Colonic mucosa (tissue), 4 donors: ENCODE results near the gene MSI2. TPM values are rescaled to one million over a fixed set of nuclear protein-coding genes. Genes with fewer than 3 reads are reported as not detected.

Experiments used
- DNase-seq: peaks from one replicate; pipeline ENCODE4 v3.0.0-alpha.2; 2020
- H3K27ac ChIP-seq: fragments of 200-600 bp; one replicate; pipeline ENCODE4 v1.8.0; 2021
- H3K27me3 ChIP-seq: fragments of 200-600 bp; one replicate; pipeline ENCODE4 v1.8.0; 2021
- H3K36me3 ChIP-seq: fragments of 200-600 bp; one replicate; pipeline ENCODE4 v1.8.0; 2021
- H3K4me1 ChIP-seq: fragments of 200-600 bp; one replicate; pipeline ENCODE4 v1.8.0; 2021; ENCODE audit warnings: mild to moderate bottlenecking
- H3K4me3 ChIP-seq: fragments of 200-600 bp; one replicate; pipeline ENCODE4 v1.8.0; 2021
- H3K9ac ChIP-seq, 2 donors: one replicate each; pipeline ENCODE4 v1.7.0; 2013; ENCODE audit warnings: control low read depth in 2 of 2, low read depth in 2 of 2, low read length in 2 of 2
- H3K9me3 ChIP-seq: fragments of 200-600 bp; one replicate; pipeline ENCODE4 v1.8.0; 2021
- CTCF ChIP-seq: fragments of 200-600 bp; IDR thresholded peaks from one replicate; pipeline ENCODE4 v1.8.0; 2022; ENCODE audit warnings: antibody characterized with exemption, mild to moderate bottlenecking
- intact Hi-C: fragments of 100-400 bp; cut with DNase I; formaldehyde crosslinking; loops from one replicate; pipeline ENCODE4 v1.14.1; 2022
- total RNA-seq, 2 donors: library from RNA; stranded (reverse); fragmentation: NEBNext Ultra II Directional in 1 of 2; extraction: Animal tissue kit (Norgen Biotek cat#: 25700) in 1 of 2; gene quantifications; one replicate each; pipeline ENCODE4 v1.2.1, GENCODE V29; 2021
- donor health status: healthy.
- donor health status: DM: no; HTN: no; CAD: no.
- donor health status: DM: no; HTN: no; CAD: no.

Gene MSI2
- total RNA-seq, 2 donors from 2014 or later, result 61.6 to 75.4 TPM

- Histone ChIP-seq H3K27me3 (no peaks in the 10 kb centered on the region), H3K36me3 (no peaks in the 10 kb centered on the region), H3K4me3 (no peak overlapping the region), H3K9me3 (no peaks in the 10 kb centered on the region), H3K9ac (no peak overlapping the region), H3K4me1 (no peaks in the 10 kb centered on the region), H3K27ac (no peak overlapping the region)
- intact Hi-C loops, result no loop called here
- TF ChIP-seq CTCF, result no peak
- DNase-seq, result no peak
Observed at GRCh38 chr17:57570724-57571344, 314.5 kb downstream of the MSI2 start.

- Histone ChIP-seq H3K36me3 (no peaks in the 10 kb centered on the region), H3K4me1 (no peaks in the 10 kb centered on the region), H3K9ac (no peak overlapping the region), H3K27me3 (no peaks in the 10 kb centered on the region), H3K27ac (no peak overlapping the region), H3K4me3 (no peak overlapping the region), H3K9me3 (no peaks in the 10 kb centered on the region)
- TF ChIP-seq CTCF, result no peak
- no peak for DNase-seq
- intact Hi-C loops, result no loop called here
Observed at GRCh38 chr17:57572062-57572461, 315.7 kb downstream of the MSI2 start.

- no peak for DNase-seq
- no peak overlapping the region for H3K27ac ChIP-seq
- no peaks in the 10 kb centered on the region for H3K4me1 ChIP-seq
- TF ChIP-seq CTCF, result no peak
- H3K4me3 ChIP-seq, result no peak overlapping the region
- H3K9ac ChIP-seq, result no peak overlapping the region
- no peaks in the 10 kb centered on the region for H3K36me3 ChIP-seq
- no peaks in the 10 kb centered on the region for H3K9me3 ChIP-seq
- H3K27me3 ChIP-seq, result no peaks in the 10 kb centered on the region
- intact Hi-C loops, result no loop called here
Observed at GRCh38 chr17:57572600-57572999, 316.3 kb downstream of the MSI2 start.

- H3K27me3 ChIP-seq, result no peaks in the 10 kb centered on the region
- peak; percentile 31 for DNase-seq
- intact Hi-C loops, result no loop called here
- no peaks in the 10 kb centered on the region for H3K9me3 ChIP-seq
- no peak for TF ChIP-seq CTCF
- no peak overlapping the region for H3K4me3 ChIP-seq
- no peaks in the 10 kb centered on the region for H3K4me1 ChIP-seq
- H3K36me3 ChIP-seq, result no peaks in the 10 kb centered on the region
- no peak overlapping the region for H3K9ac ChIP-seq
- no peak overlapping the region for H3K27ac ChIP-seq
Observed at GRCh38 chr17:57574040-57574513, 317.8 kb downstream of the MSI2 start.

GRCh38 chr17:57576744-57577143 is 320.4 kb downstream of the MSI2 start:
- Histone ChIP-seq H3K9me3 (no peaks in the 10 kb centered on the region), H3K36me3 (no peaks in the 10 kb centered on the region), H3K27me3 (no peaks in the 10 kb centered on the region), H3K4me3 (no peak overlapping the region), H3K4me1 (no peaks in the 10 kb centered on the region), H3K27ac (no peak overlapping the region), H3K9ac (no peak overlapping the region)
- no peak for DNase-seq
- intact Hi-C loops, result no loop called here
- TF ChIP-seq CTCF, result no peak
